ENCODE measurements around the gene PRSS57. TPM values are rescaled to one million over a fixed set of nuclear protein-coding genes. Genes with fewer than 3 reads are reported as not detected.
"Not testable (repeated sequence)": the region's sequence is repeated elsewhere in the genome, so short reads cannot be mapped to it uniquely, and the experiment has no call there.

Gene PRSS57
- total and polyA plus RNA-seq, 7 experiments from 2014 or later, result 0.27 to 2.1 TPM; not detected in 5

DNA sequence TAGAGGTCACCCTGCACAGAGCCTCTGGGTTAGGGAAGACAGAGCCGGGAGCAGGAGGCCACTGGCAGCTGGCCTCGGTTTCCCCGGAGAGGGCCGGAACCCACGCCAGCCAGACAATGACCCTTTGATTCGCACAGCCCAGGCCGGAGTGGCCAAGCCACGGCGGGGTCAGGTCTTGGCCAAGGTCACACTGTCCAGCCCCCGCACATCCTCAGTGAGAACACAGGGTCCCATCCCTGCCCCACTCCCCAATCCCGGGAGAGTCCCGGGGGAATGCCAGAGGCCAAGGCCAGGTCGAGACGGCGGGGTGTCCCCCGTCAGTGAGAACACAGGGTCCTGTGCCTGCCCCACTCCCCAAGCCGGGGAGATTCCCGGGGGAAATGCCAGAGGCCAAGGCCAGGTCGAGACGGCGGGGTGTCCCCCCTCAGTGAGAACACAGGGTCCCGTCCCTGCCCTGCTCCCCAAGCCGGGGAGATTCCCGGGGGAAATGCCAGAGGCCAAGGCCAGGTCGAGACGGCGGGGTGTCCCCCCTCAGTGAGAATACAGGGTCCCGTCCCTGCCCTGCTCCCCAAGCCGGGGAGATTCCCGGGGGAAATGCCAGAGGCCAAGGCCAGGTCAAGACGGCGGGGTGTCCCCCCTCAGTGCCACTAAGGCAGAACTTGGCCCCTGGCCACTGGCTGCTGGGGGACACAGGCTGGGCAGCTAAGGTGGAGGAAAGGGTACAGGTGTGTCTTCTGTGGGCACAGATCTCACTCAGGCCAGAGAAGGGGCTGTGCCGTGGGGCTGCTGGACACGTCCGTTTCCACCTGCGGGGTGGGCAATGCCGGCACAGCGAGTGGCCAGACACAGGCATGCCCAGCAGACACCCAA, 20.7 kb downstream of the PRSS57 start:
- Histone ChIP-seq H3K27ac (ENCODE audit: low read depth, low read length) (no peak overlapping the region), H3K36me3 (ENCODE audit: control insufficient read depth in 2 of 3, insufficient read depth in 3 of 3, low read length in 3 of 3) (no peaks in the 10 kb centered on the region), H3K27me3 (ENCODE audit: control insufficient read depth in 2 of 2, insufficient read depth in 2 of 2, low read length in 2 of 2) (peaks cover 0 to 6% of the 10 kb centered on the region in 2 donors), H3K4me1 (ENCODE audit: control insufficient read depth in 2 of 2, insufficient read depth in 2 of 2, low read length in 2 of 2) (peaks cover 4% of the 10 kb centered on the region in 2 donors), H3K9me3 (ENCODE audit: control insufficient read depth in 2 of 3, low read length in 3 of 3) (no peaks in the 10 kb centered on the region), H3K4me3 (ENCODE audit: low read length) (no peak overlapping the region)
- CTCF ChIA-PET, result interaction anchor here (0.6 kb wide), 1 partner anchor 155 kb away, joined by 3 read pairs; no protein-coding TSS in a partner anchor
- DNase-seq (no peak), ATAC-seq (no peak)
- H3K27ac Mint-ChIP-seq, result no peak overlapping the region
- POLR2A ChIA-PET, result no interaction called here
- H3K9me3 Mint-ChIP-seq, result no peaks in the 10 kb centered on the region
- intact Hi-C loops (cut with micrococcal nuclease), result no loop called here
- H3K36me3 Mint-ChIP-seq, result no peaks in the 10 kb centered on the region
- H3K4me3 Mint-ChIP-seq, result no peak overlapping the region
- peaks cover 6 to 18% (median 12%) of the 10 kb centered on the region in 5 donors for H3K27me3 Mint-ChIP-seq
- H3K4me1 Mint-ChIP-seq, result peaks cover 0 to 11% (median 4%) of the 10 kb centered on the region in 7 donors

DNA sequence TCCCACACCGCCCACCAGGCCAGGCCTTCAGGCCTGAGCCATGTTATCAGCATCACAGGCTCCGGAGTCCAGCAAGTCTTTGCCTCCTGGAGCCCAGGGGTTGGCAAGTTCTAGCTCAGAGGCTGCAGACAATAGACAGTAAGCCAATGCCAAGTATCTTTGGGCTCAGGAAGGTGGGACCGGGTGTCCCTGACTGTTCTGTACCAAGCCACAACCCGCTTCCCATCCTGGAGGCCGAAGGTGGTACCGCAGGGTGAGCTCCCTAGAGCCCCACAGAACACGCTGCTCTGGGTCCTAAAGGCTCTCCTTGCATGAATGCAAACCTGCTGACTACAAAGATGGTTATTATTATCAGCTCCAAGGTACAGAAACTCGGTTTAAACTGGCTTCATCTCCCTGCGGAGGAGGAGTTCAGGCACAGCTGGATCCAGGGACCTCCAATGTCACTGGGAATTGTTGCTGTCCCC, 24.6 kb downstream of the PRSS57 start:
- intact Hi-C loops (cut with micrococcal nuclease), result no loop called here
- Mint-ChIP-seq H3K4me3 (no peak overlapping the region), H3K36me3 (no peaks in the 10 kb centered on the region), H3K4me1 (peaks cover 0 to 6% (median 4%) of the 10 kb centered on the region in 7 donors), H3K9me3 (peaks cover 0 to 4% (median 0%) of the 10 kb centered on the region in 11 donors), H3K27ac (no peak overlapping the region), H3K27me3 (peaks cover 6 to 23% (median 12%) of the 10 kb centered on the region in 5 donors)
- DNase-seq (no peak), ATAC-seq (no peak)
- CTCF ChIA-PET, result no interaction called here
- Histone ChIP-seq H3K27me3 (ENCODE audit: control insufficient read depth in 2 of 2, insufficient read depth in 2 of 2, low read length in 2 of 2) (peaks cover 0 to 6% of the 10 kb centered on the region in 2 donors), H3K4me1 (ENCODE audit: control insufficient read depth in 2 of 2, insufficient read depth in 2 of 2, low read length in 2 of 2) (no peaks in the 10 kb centered on the region), H3K36me3 (ENCODE audit: control insufficient read depth in 2 of 3, insufficient read depth in 3 of 3, low read length in 3 of 3) (no peaks in the 10 kb centered on the region), H3K4me3 (ENCODE audit: low read length) (no peak overlapping the region), H3K9me3 (ENCODE audit: control insufficient read depth in 2 of 3, low read length in 3 of 3) (no peaks in the 10 kb centered on the region), H3K27ac (ENCODE audit: low read depth, low read length) (no peak overlapping the region)
- POLR2A ChIA-PET, result interaction anchor here (1.0 kb wide), 1 partner anchor 9 kb away, joined by 4 read pairs; no protein-coding TSS in a partner anchor

DNA sequence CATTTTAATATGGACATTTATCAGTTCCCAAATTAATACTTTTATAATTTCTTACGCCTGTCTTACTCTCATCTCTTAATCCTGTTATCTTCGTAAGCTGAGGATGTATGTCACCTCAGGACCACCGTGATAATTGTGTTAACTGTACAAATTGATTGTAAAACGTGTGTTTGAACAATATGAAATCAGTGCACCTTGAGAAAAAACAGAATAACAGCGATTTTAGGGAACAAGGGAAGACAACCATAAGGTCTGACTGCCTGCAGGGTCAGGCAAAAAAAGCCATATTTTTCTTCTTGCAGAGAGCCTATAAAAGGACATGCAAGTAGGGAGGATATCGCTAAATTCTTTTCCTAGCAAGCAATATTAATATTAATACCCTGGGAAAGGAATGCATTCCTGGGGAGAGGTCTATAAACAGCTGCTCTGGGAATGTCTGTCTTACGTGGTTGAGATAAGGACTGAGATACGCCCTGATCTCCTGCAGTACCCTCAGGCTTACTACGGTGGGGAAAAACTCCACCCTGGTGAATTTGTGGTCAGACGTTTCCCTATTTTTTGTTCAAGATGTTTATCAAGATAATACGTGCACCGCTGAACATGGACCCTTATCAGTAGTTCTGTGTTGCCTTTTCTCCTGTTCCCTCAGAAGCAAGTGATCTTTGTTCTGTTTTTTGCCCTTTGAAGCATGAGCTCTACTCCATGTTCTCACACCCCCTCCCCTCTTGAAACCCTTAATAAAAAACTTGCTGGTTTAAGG, 26.4 kb downstream of the PRSS57 start:
- H3K27me3 Mint-ChIP-seq, result peaks cover 0 to 15% (median 4%) of the 10 kb centered on the region in 5 donors
- H3K36me3 Mint-ChIP-seq; ATAC-seq; H3K36me3 ChIP-seq (ENCODE audit: control insufficient read depth in 2 of 3, insufficient read depth in 3 of 3, low read length in 3 of 3); H3K27me3 ChIP-seq (ENCODE audit: control insufficient read depth in 2 of 2, insufficient read depth in 2 of 2, low read length in 2 of 2); H3K4me3 ChIP-seq (ENCODE audit: low read length); H3K4me1 ChIP-seq (ENCODE audit: control insufficient read depth in 2 of 2, insufficient read depth in 2 of 2, low read length in 2 of 2); DNase-seq; H3K9me3 ChIP-seq (ENCODE audit: control insufficient read depth in 2 of 3, low read length in 3 of 3); H3K9me3 Mint-ChIP-seq; H3K4me3 Mint-ChIP-seq; H3K27ac ChIP-seq (ENCODE audit: low read depth, low read length): not testable (repeated sequence)
- intact Hi-C loops (cut with micrococcal nuclease), result loop anchor here (10.0 kb wide), 3 partner anchors 236 to 736 kb away; partner anchors contain the start of genes ATP5F1D (in 1 of the 2), DAZAP1 (in 1 of the 2), GAMT (in 1 of the 2) and MIDN (in 1 of the 2)
- peaks cover 7 to 14% (median 11%) of the 10 kb centered on the region in 7 donors for H3K4me1 Mint-ChIP-seq
- H3K27ac Mint-ChIP-seq, result peak overlapping the region in 1 of 9 donors; percentile 86
- POLR2A ChIA-PET, result interaction anchor here (0.8 to 1.1 kb wide), 2 partner anchors 35 to 63 kb away, joined by 3 to 8 read pairs; partner anchors contain the start of gene POLRMT
- CTCF ChIA-PET, result interaction anchor here (0.7 to 1.5 kb wide), 2 partner anchors 65 to 85 kb away, joined by 3 read pairs; no protein-coding TSS in a partner anchor

DNA sequence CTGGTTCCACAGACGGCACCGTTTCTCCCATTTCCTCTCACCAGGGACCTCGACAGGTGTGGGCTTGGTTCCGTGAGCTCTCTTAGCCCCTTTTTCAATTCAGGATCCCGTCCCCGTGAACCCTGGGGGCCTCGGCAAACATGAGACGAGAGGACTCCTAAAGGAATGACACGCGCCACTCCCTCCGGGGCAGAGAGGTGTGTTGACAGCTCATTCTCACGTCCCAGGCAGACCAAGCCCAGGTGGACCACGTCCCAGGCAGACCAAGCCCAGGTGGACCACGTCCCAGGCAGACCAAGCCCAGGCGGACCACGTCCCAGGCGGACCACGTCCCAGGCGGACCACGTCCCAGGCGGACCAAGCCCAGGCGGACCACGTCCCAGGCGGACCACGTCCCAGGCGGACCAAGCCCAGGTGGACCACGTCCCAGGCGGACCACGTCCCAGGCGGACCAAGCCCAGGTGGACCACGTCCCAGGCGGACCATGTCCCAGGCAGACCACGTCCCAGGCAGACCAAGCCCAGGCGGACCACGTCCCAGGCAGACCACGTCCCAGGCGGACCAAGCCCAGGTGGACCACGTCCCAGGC, 28.2 kb downstream of the PRSS57 start:
- H3K9me3 ChIP-seq (ENCODE audit: control insufficient read depth in 2 of 3, low read length in 3 of 3); H3K4me3 ChIP-seq (ENCODE audit: low read length); H3K36me3 Mint-ChIP-seq; ATAC-seq; H3K4me3 Mint-ChIP-seq; H3K4me1 ChIP-seq (ENCODE audit: control insufficient read depth in 2 of 2, insufficient read depth in 2 of 2, low read length in 2 of 2); DNase-seq; H3K27ac ChIP-seq (ENCODE audit: low read depth, low read length); H3K27me3 ChIP-seq (ENCODE audit: control insufficient read depth in 2 of 2, insufficient read depth in 2 of 2, low read length in 2 of 2); H3K27ac Mint-ChIP-seq; H3K9me3 Mint-ChIP-seq; H3K36me3 ChIP-seq (ENCODE audit: control insufficient read depth in 2 of 3, insufficient read depth in 3 of 3, low read length in 3 of 3): not testable (repeated sequence)
- intact Hi-C loops (cut with micrococcal nuclease), result loop anchor here (10.0 kb wide), 3 partner anchors 238 to 738 kb away; partner anchors contain the start of genes ATP5F1D (in 1 of the 2), DAZAP1 (in 1 of the 2), GAMT (in 1 of the 2) and MIDN (in 1 of the 2)
- ChIA-PET POLR2A (interaction anchor here (1.0 to 1.5 kb wide), 2 partner anchors 8 to 13 kb away, joined by 3 to 5 read pairs; no protein-coding TSS in a partner anchor), CTCF (interaction anchor here (1.3 kb wide), 1 partner anchor 67 kb away, joined by 6 read pairs; no protein-coding TSS in a partner anchor)
- Mint-ChIP-seq H3K4me1 (peaks cover 7 to 19% (median 14%) of the 10 kb centered on the region in 7 donors), H3K27me3 (peaks cover 0 to 14% (median 0%) of the 10 kb centered on the region in 5 donors)

DNA sequence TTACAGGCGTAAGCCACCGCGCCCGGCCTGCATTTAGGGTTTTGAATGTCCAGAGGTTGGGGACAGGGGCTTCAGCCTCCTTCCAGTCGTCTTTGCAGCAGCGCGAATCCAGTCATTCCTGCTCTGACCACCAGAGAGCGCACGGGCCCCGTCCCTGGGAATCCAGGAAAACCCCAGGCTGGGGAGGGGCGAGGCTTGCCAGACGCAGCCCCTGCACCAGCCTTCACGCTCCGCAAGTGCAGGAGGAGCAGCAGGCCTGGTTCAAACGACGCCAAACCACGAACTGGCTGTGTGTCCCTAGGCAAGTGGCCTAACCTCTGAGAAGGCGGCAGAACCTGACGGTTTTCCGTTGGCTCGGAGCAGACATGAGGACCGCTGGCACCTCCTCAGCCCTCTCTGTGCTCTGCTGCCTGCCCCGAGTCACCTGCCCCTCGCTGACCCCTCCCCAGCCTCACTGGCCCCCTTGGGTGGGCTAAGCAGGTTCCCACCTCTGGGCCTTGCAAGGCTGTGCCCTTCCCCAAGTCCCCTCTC, 30.3 kb downstream of the PRSS57 start:
- intact Hi-C loops (cut with micrococcal nuclease), result loop anchor here (1.0 to 10.0 kb wide), 6 partner anchors 69 to 740 kb away; partner anchors contain the start of genes ATP5F1D (in 1 of the 2), BSG (in 1 of the 2), DAZAP1 (in 1 of the 2) and GAMT (in 1 of the 2)
- Histone ChIP-seq H3K9me3 (ENCODE audit: control insufficient read depth in 2 of 3, low read length in 3 of 3) (no peaks in the 10 kb centered on the region), H3K4me1 (ENCODE audit: control insufficient read depth in 2 of 2, insufficient read depth in 2 of 2, low read length in 2 of 2) (peaks cover 8 to 12% of the 10 kb centered on the region in 2 donors), H3K36me3 (ENCODE audit: control insufficient read depth in 2 of 3, insufficient read depth in 3 of 3, low read length in 3 of 3) (peaks cover 0 to 14% (median 0%) of the 10 kb centered on the region in 3 experiments), H3K27me3 (ENCODE audit: control insufficient read depth in 2 of 2, insufficient read depth in 2 of 2, low read length in 2 of 2) (no peaks in the 10 kb centered on the region), H3K27ac (ENCODE audit: low read depth, low read length) (peak overlapping the region; percentile 31), H3K4me3 (ENCODE audit: low read length) (peak overlapping the region; percentile 34)
- peaks cover 0 to 5% (median 0%) of the 10 kb centered on the region in 5 donors for H3K36me3 Mint-ChIP-seq
- H3K27ac Mint-ChIP-seq, result peak overlapping the region; percentile 34 to 90 (median 86)
- peaks cover 16 to 31% (median 23%) of the 10 kb centered on the region in 7 donors for H3K4me1 Mint-ChIP-seq
- ATAC-seq, result peak; percentile 39
- H3K4me3 Mint-ChIP-seq, result peak overlapping the region; percentile 62 to 95 (median 75)
- ChIA-PET CTCF (interaction anchor here (0.6 to 0.9 kb wide), 2 partner anchors 14 to 23 kb away, joined by 4 to 7 read pairs; no protein-coding TSS in a partner anchor), POLR2A (no interaction called here)
- DNase-seq, result peak; percentile 66 to 85 (median 75)
- peaks cover 0 to 6% (median 0%) of the 10 kb centered on the region in 11 donors for H3K9me3 Mint-ChIP-seq
- peaks cover 0 to 14% (median 0%) of the 10 kb centered on the region in 5 donors for H3K27me3 Mint-ChIP-seq

All from naive thymus-derived CD4-positive, alpha-beta T cell (primary cell).